ENCODE data around the gene DNAJC11. TPM values are rescaled to one million over a fixed set of nuclear protein-coding genes. Genes with fewer than 3 reads are reported as not detected.

The DNAJC11 gene
- total RNA-seq, 1 experiment from 2014 or later: 75.6 TPM

DNA sequence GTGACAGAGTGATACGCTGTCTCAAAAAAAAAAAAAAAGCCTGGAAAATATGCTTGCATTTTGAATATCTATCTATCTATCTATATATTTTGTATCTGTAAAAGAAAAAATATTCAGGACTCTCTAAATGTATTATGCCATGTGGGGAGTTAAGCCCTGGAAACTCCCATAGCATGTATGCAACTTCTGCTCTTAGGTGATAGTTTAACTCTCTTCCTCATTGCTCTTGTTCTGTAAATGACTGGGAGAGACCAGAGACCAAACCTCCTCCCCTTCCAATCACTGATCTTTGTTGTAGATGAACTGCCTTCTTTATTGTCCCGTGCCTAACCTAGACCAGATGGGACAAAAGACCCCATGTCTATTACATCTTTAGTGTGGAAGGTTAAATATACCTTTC is 46.1 kb upstream of the DNAJC11 start:
- ChIA-PET CTCF (no interaction called here), POLR2A (no interaction called here), RAD21 (ENCODE audit: low non-redundant PET in 1 of 2, low total read pairs in 2 of 2, uncharacterized antibody in 2 of 2, unreplicated experiment in 2 of 2) (no interaction called here)
- Histone ChIP-seq H3K9me3 (ENCODE audit: control insufficient read depth in 1 of 2, insufficient read depth in 1 of 2, low read depth in 1 of 2, low read length in 2 of 2) (no peaks in the 10 kb centered on the region), H2AFZ (ENCODE audit: low read depth, low read length, poor library complexity, severe bottlenecking) (no peak overlapping the region), H4K20me1 (ENCODE audit: insufficient read depth) (no peaks in the 10 kb centered on the region), H3K36me3 (ENCODE audit: control insufficient read depth in 1 of 2, insufficient read depth in 2 of 2, low read length in 2 of 2) (no peaks in the 10 kb centered on the region), H3K27ac (ENCODE audit: low read depth, low read length) (no peak overlapping the region), H3K4me3 (replicated peaks in 1 of 2; ENCODE audit: low read depth in 1 of 2, low read length in 2 of 2) (no peak overlapping the region), H3K4me2 (ENCODE audit: low read length) (no peak overlapping the region), H3K4me1 (ENCODE audit: control insufficient read depth in 1 of 2, insufficient read depth in 2 of 2, low read length in 2 of 2) (no peaks in the 10 kb centered on the region), H3K9ac (ENCODE audit: low read length) (no peak overlapping the region), H3K27me3 (ENCODE audit: insufficient read depth, low read length) (no peaks in the 10 kb centered on the region; the same call in 1 of the 2 replicates), H3K9me2 (ENCODE audit: insufficient read depth) (no peaks in the 10 kb centered on the region), H3K79me2 (ENCODE audit: insufficient read depth, low read length) (no peaks in the 10 kb centered on the region)
- BruUV-seq (replicated peaks): no TSS peak
- ATAC-seq (no peak), DNase-seq (ENCODE audit: low read depth, low spot score) (no peak)
- intact Hi-C loops (cut with micrococcal nuclease): no loop called here
- no peak for TF ChIP-seq EZH2 (IDR thresholded peaks at IDR 0.05)
- TF ChIP-seq EZH2phosphoT487 (IDR thresholded peaks at IDR 0.05; ENCODE audit: borderline replicate concordance): no peak
- no peak for TF ChIP-seq TCF7L2 (IDR thresholded peaks at IDR 0.05; ENCODE audit: borderline replicate concordance, extremely low read depth, insufficient read depth, insufficient read length)
- no peak for TF ChIP-seq RAD21 (IDR thresholded peaks at IDR 0.05; ENCODE audit: low read depth)
- TF ChIP-seq JUND (IDR thresholded peaks at IDR 0.05): no peak
- TF ChIP-seq REST (IDR thresholded peaks at IDR 0.05; ENCODE audit: low read depth): no peak
- no peak for TF ChIP-seq ELF1 (IDR thresholded peaks at IDR 0.05; ENCODE audit: borderline replicate concordance, low read depth)
- TF ChIP-seq FOSL1 (IDR thresholded peaks at IDR 0.05; ENCODE audit: low read depth): no peak
- no peak for TF ChIP-seq YY1 (IDR thresholded peaks at IDR 0.05; ENCODE audit: extremely low read depth, insufficient replicate concordance, low read depth, low read length)
- TF ChIP-seq, protein P1, sequence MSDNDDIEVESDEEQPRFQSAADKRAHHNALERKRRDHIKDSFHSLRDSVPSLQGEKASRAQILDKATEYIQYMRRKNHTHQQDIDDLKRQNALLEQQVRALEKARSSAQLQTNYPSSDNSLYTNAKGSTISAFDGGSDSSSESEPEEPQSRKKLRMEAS (IDR thresholded peaks at IDR 0.05): no peak
- no peak for TF ChIP-seq SP1 (IDR thresholded peaks at IDR 0.05; ENCODE audit: low read depth)
- TF ChIP-seq POLR2AphosphoS5 (IDR thresholded peaks at IDR 0.05; ENCODE audit: low read depth, low read length): no peak
- no peak for TF ChIP-seq SIN3A (IDR thresholded peaks at IDR 0.05; ENCODE audit: low read depth)
- TF ChIP-seq CEBPB (IDR thresholded peaks at IDR 0.05; ENCODE audit: low read depth): no peak

Data from HCT116 (cell line).